Erythroblast (primary cell): Measurements from ENCODE around the gene SEMG1.

Experiments
- DNase-seq, 2 experiments: peaks; one replicate each; lab custom pipeline; 2025; lab: John Stamatoyannopoulos, UW
- GATA1 ChIP-seq: IDR thresholded peaks from 2 replicates; pipeline ENCODE4 v1.6.1; 2011; ENCODE audit warnings: low read depth, mild to moderate bottlenecking, control low read depth, low read length, moderate library complexity
- POLR2A ChIP-seq: IDR thresholded peaks from 2 replicates; pipeline ENCODE4 v1.6.1; 2011; ENCODE audit warnings: mild to moderate bottlenecking, low read length

SEMG1 gene

GRCh38 chr20:45191926-45192325, 14.9 kb upstream of the SEMG1 start:
- DNase-seq: no peak
- TF ChIP-seq POLR2A (no peak), GATA1 (no peak)

- no peak for TF ChIP-seq POLR2A
- TF ChIP-seq GATA1: no peak
- no peak for DNase-seq
Measured at GRCh38 chr20:45193331-45193730, 13.5 kb upstream of the SEMG1 start.

- DNase-seq: no peak
- TF ChIP-seq POLR2A: no peak
- no peak for TF ChIP-seq GATA1
Measured at GRCh38 chr20:45209924-45210323, 3.1 kb downstream of the SEMG1 start.

GRCh38 chr20:45211569-45212474, 5.0 kb downstream of the SEMG1 start:
- DNase-seq: no peak
- TF ChIP-seq GATA1 (no peak), POLR2A (no peak)

- TF ChIP-seq GATA1 (no peak), POLR2A (no peak)
- DNase-seq: no peak
Measured at GRCh38 chr20:45212836-45213235, 6.0 kb downstream of the SEMG1 start.

DNA sequence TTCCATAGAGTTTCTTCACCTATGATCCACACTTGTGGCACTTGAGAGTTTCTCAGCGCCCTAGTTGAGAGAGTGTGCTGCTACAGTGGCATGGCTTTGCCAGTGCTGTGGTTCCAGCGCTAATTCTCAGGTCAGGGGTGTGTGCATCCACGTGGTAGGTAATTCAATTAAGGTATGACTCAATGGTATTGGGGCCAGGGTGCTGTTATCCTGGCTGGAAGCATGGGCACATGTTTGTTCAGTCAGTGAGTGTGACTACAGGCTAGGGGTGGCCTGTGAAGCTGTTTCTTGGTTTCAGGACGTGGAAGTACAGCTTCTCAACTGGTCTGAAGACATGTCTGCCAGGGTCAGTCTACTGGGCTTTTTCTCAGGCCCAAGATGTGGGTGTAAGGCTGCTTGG, 11.3 kb downstream of the SEMG1 start:
- TF ChIP-seq GATA1 (no peak), POLR2A (no peak)
- DNase-seq: no peak

- no peak for TF ChIP-seq GATA1
- no peak for TF ChIP-seq POLR2A
- no peak for DNase-seq
Measured at GRCh38 chr20:45218636-45219035, 11.8 kb downstream of the SEMG1 start.

- no peak for DNase-seq
Measured at GRCh38 chr20:45221076-45221475, 14.2 kb downstream of the SEMG1 start, which contains the start of gene SEMG2. Gene SEMG2, plus strand, starts transcription at chr20:45221373. Its CDS starts 17 bp downstream, at chr20:45221390.

DNA sequence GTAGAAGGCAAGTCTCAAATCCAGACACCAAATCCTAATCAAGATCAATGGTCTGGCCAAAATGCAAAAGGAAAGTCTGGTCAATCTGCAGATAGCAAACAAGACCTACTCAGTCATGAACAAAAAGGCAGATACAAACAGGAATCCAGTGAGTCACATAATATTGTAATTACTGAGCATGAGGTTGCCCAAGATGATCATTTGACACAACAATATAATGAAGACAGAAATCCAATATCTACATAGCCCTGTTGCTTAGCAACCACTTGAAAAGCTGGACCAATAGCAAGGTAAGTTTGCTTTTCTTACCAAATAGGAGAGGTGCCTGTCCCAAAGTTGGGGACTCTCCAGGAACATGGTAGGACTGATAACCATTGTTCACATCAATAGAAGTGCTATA, 16.3 kb downstream of the SEMG1 start:
- no peak for DNase-seq
- TF ChIP-seq GATA1 (no peak), POLR2A (no peak)

More at GRCh38 chr20:45221076-45221475, 14.2 kb downstream of the SEMG1 start, which contains the start of gene SEMG2:
- TF ChIP-seq GATA1 (no peak), POLR2A (no peak)

DNA sequence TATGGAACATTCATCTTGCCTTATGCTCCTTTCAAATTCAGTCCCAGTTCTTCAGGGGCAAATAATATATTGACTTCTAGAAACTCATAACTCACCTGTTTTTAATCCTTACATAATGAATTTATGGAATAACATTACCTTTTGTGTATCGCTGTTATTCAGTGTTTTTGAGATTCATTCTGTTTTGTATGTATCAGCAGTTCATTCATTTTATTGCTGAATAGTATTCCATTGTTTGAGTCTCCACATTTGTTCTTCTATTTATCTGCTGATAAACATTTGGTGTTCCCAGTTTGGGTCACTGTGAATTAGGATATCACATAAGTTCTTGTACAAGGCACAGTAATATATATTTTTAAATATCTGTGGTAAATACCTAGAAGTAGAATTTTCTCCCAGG, 19.5 kb downstream of the SEMG1 start:
- DNase-seq: no peak
- TF ChIP-seq POLR2A (no peak), GATA1 (no peak)

GRCh38 chr20:45229264-45230056, 22.6 kb downstream of the SEMG1 start:
- TF ChIP-seq GATA1 (no peak), POLR2A (no peak)
- peak; percentile 39 to 68 for DNase-seq

- DNase-seq: no peak
- TF ChIP-seq POLR2A: no peak
- no peak for TF ChIP-seq GATA1
Measured at GRCh38 chr20:45230631-45231030, 23.8 kb downstream of the SEMG1 start.

DNA sequence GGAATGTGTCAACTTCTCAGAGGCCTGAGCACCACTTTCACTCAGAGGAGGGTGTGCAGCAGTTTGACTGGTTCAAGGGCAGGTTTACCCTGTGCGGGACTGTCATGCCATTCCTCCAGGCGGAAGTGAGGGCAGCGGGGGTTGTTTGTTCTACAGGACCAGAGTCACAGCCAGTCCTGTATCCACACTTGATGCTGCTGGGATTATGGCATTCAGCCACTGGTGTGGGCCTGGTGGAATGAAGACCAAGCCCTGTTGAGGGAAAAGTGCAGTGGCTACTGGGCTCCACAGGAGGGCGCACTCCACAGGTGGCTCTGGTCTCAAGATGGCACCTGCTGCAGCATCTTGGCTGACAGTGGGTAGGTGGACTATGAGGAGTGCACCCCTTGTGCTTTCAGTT, 29.2 kb downstream of the SEMG1 start:
- DNase-seq: peak; percentile 24 to 35
- no peak for TF ChIP-seq GATA1

DNA sequence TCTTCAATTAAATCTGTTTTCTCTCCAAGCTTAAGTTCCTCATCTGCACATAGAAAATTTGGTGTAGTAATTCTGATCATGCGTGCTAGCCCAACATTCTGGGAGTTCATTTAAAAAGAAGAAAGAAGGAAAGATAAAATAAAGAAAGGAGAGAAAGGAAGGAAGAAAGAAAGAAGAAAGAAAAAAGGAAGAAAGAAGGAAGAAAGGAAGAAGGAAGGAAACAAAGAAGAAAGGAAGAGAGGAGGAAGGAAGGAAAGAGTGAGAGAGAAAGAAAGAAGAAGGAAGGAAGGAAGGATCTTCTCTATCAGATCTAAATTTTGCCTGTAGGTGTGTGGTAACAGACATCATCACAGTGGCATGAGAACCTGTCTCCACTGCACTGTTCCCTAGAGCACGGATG, 31.3 kb downstream of the SEMG1 start:
- TF ChIP-seq GATA1: no peak
- TF ChIP-seq POLR2A: no peak
- DNase-seq: no peak
